A549 (cell line): ENCODE measurements around the gene PTPN5.

ENCODE experiments used
- CBX2 ChIP-seq: fragments of 200-600 bp; sonication (generic); IDR thresholded peaks from 2 replicates; pipeline ENCODE4 v1.6.1; 2016; ENCODE audit warnings: low read depth, mild to moderate bottlenecking, borderline replicate concordance
- CHD4 ChIP-seq: fragments of 200-600 bp; sonication (generic); IDR thresholded peaks from 2 replicates; pipeline ENCODE4 v1.6.1; 2016; ENCODE audit warnings: antibody characterized with exemption, mild to moderate bottlenecking, borderline replicate concordance
- EP300 ChIP-seq, 2 experiments: fragments of >200 bp; sonication (Bioruptor Twin); formaldehyde crosslinking; IDR thresholded peaks; 2 replicates in 1 of 2; 3 replicates in 1 of 2; pipeline ENCODE4 v1.6.1; 2016 to 2017
- MYC ChIP-seq: IDR thresholded peaks from 2 replicates; pipeline ENCODE4 v1.6.1; 2012; ENCODE audit warnings: mild to moderate bottlenecking, inconsistent platforms, low read length, improper control_type of control experiment, borderline replicate concordance
- PHF8 ChIP-seq: fragments of 200-600 bp; sonication (generic); IDR thresholded peaks from 2 replicates; pipeline ENCODE4 v1.6.1; 2016; ENCODE audit warnings: low read depth, mild to moderate bottlenecking, antibody characterized with exemption, moderate library complexity, borderline replicate concordance
- POLR2A ChIP-seq: IDR thresholded peaks from 2 replicates; pipeline ENCODE4 v1.6.1; 2012; ENCODE audit warnings: mild to moderate bottlenecking, low read length
- RAD21 ChIP-seq, 2 experiments: fragments of >200 bp in 1 of 2; sonication (Bioruptor Twin) in 1 of 2; formaldehyde crosslinking in 1 of 2; IDR thresholded peaks in 1 of 2; conservative IDR thresholded peaks in 1 of 2; 2 replicates in 1 of 2; 3 replicates in 1 of 2; pipeline ENCODE4 v1.6.1; 2012 to 2018; ENCODE audit warnings: inconsistent platforms in 1 of 2
- RFX5 ChIP-seq: fragments of 450-650 bp; IDR thresholded peaks from 2 replicates; pipeline ENCODE4 v1.7.1; 2014; ENCODE audit warnings: antibody characterized with exemption, mild to moderate bottlenecking, moderate library complexity
- TP53 ChIP-seq: fragments of 250-450 bp; sonication (Bioruptor Pico); IDR thresholded peaks from 2 replicates; pipeline ENCODE4 v1.5.0; 2021; ENCODE audit warnings: mild to moderate bottlenecking, moderate library complexity
- TF ChIP-seq, protein P1 (sequence below): fragments of >200 bp; sonication (Bioruptor Twin); formaldehyde crosslinking; IDR thresholded peaks from 3 replicates; pipeline ENCODE4 v1.6.1; 2016
- TF ChIP-seq, protein P2 (sequence below): fragments of 450-650 bp; IDR thresholded peaks from 2 replicates; pipeline ENCODE4 v1.6.1; 2014; ENCODE audit warnings: antibody characterized with exemption
- TF ChIP-seq, protein P3 (sequence below): fragments of >200 bp; sonication (Bioruptor Twin); formaldehyde crosslinking; IDR thresholded peaks from 3 replicates; pipeline ENCODE4 v1.5.1; 2016
- TF ChIP-seq, protein P4 (sequence below): fragments of 150-350 bp; IDR thresholded peaks from 2 replicates; pipeline ENCODE4 v1.6.1; 2014; ENCODE audit warnings: low read depth, mild to moderate bottlenecking, low read length

DNA sequence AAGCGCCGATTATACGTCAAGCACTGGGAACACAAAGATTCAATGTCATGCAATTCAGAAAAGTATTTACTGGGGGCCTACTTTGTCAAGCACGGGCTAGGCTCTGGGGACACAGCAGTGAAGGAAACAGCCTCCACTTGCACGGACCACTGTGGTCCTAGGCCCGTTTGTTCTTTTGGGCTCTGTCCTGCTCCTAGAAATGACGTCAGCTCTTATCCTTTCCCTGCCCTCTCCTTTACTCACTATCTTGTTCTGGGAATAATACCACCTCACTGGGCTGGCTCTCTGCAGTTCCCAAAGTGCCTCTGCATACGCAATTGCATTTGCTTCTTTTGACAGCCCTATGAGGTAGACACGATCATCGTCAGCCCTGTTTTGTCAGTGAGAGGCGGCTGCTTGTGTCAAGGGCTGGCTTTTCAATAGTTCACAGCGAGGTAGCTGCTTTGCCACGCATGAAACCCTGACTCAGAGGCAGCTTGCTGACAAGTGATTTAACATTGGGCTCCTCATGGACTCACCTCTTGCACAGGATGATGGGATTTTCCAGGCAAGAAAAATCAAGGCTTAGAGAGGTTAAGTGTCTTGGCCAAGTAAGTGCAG, 42.7 kb downstream of the PTPN5 start:
- TF ChIP-seq, protein P1, sequence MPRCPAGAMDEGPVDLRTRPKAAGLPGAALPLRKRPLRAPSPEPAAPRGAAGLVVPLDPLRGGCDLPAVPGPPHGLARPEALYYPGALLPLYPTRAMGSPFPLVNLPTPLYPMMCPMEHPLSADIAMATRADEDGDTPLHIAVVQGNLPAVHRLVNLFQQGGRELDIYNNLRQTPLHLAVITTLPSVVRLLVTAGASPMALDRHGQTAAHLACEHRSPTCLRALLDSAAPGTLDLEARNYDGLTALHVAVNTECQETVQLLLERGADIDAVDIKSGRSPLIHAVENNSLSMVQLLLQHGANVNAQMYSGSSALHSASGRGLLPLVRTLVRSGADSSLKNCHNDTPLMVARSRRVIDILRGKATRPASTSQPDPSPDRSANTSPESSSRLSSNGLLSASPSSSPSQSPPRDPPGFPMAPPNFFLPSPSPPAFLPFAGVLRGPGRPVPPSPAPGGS: no peak
- TF ChIP-seq POLR2A (no peak), PHF8 (no peak), EP300 (IDR thresholded peaks at IDR 0.05) (no peak), CBX2 (no peak), CHD4 (no peak), RFX5 (no peak), RAD21 (conservative IDR thresholded peaks at IDR 0.05 in 1 of 2, IDR thresholded peaks at IDR 0.05 in 1 of 2) (no peak), TP53 (CRISPR knock-in tag) (no peak), MYC (no peak)
- TF ChIP-seq, protein P2, sequence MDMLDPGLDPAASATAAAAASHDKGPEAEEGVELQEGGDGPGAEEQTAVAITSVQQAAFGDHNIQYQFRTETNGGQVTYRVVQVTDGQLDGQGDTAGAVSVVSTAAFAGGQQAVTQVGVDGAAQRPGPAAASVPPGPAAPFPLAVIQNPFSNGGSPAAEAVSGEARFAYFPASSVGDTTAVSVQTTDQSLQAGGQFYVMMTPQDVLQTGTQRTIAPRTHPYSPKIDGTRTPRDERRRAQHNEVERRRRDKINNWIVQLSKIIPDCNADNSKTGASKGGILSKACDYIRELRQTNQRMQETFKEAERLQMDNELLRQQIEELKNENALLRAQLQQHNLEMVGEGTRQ: no peak
- TF ChIP-seq, protein P3, sequence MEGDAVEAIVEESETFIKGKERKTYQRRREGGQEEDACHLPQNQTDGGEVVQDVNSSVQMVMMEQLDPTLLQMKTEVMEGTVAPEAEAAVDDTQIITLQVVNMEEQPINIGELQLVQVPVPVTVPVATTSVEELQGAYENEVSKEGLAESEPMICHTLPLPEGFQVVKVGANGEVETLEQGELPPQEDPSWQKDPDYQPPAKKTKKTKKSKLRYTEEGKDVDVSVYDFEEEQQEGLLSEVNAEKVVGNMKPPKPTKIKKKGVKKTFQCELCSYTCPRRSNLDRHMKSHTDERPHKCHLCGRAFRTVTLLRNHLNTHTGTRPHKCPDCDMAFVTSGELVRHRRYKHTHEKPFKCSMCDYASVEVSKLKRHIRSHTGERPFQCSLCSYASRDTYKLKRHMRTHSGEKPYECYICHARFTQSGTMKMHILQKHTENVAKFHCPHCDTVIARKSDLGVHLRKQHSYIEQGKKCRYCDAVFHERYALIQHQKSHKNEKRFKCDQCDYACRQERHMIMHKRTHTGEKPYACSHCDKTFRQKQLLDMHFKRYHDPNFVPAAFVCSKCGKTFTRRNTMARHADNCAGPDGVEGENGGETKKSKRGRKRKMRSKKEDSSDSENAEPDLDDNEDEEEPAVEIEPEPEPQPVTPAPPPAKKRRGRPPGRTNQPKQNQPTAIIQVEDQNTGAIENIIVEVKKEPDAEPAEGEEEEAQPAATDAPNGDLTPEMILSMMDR: no peak
- TF ChIP-seq, protein P4, sequence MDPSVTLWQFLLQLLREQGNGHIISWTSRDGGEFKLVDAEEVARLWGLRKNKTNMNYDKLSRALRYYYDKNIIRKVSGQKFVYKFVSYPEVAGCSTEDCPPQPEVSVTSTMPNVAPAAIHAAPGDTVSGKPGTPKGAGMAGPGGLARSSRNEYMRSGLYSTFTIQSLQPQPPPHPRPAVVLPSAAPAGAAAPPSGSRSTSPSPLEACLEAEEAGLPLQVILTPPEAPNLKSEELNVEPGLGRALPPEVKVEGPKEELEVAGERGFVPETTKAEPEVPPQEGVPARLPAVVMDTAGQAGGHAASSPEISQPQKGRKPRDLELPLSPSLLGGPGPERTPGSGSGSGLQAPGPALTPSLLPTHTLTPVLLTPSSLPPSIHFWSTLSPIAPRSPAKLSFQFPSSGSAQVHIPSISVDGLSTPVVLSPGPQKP: no peak
